Measurements from ENCODE around the gene TBC1D8.
"Not testable (repeated sequence)": the region's sequence is repeated elsewhere in the genome, so short reads cannot be mapped to it uniquely, and the experiment has no call there.

The TBC1D8 gene

DNA sequence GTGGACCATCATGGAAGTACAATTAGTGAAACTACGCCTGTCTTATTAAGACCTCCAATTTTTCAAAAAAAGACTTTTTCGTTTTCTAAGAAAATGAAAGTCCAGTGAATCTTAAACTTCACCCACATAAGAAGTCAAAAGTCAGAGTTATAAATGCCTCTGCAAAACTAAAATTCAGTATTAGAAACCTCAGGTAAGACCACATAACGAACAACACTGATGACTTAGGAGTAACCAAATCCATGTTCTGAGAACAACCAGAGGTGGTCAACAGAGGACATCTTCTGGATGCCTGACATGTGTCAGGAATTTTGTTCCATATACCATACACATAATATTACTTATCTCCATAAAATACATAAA lies 86.7 kb downstream of the TBC1D8 start:
- DNase-seq (ENCODE audit: low read depth in 2 of 2), result no peak

GRCh38 chr2:101064125-101064502 lies 87.1 kb downstream of the TBC1D8 start:
- DNase-seq (ENCODE audit: low read depth in 2 of 2), result no peak

DNA sequence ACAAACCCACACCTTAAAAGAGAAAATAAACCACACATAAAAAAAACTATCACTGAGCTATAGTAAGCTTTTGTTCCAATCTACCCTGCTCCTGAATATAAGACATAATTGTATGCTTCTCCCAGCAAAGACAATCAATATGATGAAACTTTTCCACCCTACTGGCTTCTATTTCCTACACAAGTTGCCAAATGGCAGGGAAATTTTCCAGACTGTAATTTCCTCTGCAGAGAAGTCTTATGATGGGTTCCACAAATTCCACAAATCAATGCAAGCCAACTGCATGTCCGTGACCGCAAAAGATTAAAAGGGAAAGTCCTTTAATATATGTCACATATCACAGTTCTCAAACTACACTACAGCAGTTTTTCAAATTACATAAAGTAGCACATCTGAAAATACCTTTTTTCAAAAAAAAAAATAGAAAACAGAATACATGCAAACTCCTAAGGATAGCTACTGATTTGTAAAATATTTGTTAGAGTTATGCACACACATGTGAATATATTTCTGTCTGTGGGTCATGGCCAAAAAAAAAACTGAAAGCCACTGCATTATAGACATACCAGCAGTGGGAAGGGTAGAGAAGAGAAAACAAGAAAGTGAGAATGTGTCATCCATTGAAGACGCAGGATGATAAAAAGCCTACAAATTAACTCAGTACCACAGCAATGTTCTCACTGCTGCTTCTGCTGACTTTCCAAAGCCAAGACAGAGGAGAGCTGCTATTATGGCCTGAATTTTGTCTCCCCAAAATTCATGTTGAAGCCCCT lies 87.6 kb downstream of the TBC1D8 start:
- no peak for DNase-seq (ENCODE audit: low read depth in 2 of 2)

DNA sequence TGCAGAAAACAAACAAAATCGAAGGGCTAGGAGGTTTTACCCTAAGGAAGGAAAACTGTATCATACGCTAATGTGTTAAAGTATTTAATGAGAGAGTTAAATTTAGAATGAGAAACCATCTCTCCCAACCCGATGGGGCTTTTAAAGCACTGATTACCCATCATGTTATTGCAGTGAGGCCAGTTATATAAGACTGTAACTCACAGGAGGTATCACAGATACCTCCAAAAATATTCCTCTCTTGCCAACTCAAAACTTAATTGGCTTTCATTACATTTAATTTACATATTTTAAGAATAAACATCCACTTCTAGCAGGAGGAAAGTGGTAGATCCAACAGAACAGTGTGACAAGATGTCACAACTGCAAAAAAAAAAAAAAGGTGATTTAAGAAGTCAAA lies 92.8 kb downstream of the TBC1D8 start:
- DNase-seq (ENCODE audit: low read depth in 2 of 2), result no peak

GRCh38 chr2:101057051-101057933 lies 93.9 kb downstream of the TBC1D8 start:
- DNase-seq (ENCODE audit: low read depth in 2 of 2), result no peak

GRCh38 chr2:101053117-101053516 lies 98.1 kb downstream of the TBC1D8 start:
- DNase-seq (ENCODE audit: low read depth in 2 of 2), result no peak

- no peak for DNase-seq (ENCODE audit: low read depth in 2 of 2)
These were observed 99.0 kb downstream of the TBC1D8 start for GRCh38 chr2:101052147-101052546.

GRCh38 chr2:101050886-101051285 lies 100.3 kb downstream of the TBC1D8 start:
- DNase-seq (ENCODE audit: low read depth in 2 of 2), result not testable (repeated sequence)

DNA sequence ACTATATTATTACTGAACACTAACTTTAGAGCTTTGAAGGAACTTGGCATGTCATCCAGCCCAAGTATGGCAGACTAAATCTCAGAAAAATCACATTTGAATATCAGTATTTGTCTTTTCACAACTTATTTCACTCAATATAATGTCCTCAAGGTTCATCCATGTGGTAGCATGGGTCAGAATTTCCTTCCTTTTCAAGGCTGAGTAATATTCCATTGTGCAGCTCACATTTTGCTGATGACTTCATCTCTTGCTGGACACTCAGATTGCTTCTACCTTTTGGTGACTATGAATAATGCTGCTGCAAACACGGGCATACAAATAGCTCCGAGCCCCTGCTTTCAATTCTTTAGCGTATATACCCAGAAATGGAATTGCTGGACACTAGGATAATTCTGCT lies 102.4 kb downstream of the TBC1D8 start:
- no peak for DNase-seq (ENCODE audit: low read depth in 2 of 2)

- DNase-seq (ENCODE audit: low read depth in 2 of 2), result no peak
These were observed 103.4 kb downstream of the TBC1D8 start for GRCh38 chr2:101047774-101048173.

- no peak for DNase-seq (ENCODE audit: low read depth in 2 of 2)
These were observed 104.0 kb downstream of the TBC1D8 start for GRCh38 chr2:101047075-101047766.

GRCh38 chr2:101045330-101045729 lies 105.9 kb downstream of the TBC1D8 start:
- DNase-seq (ENCODE audit: low read depth in 2 of 2), result no peak

GRCh38 chr2:101041413-101041812 lies 109.8 kb downstream of the TBC1D8 start:
- no peak for DNase-seq (ENCODE audit: low read depth in 2 of 2)

- DNase-seq (ENCODE audit: low read depth in 2 of 2), result no peak
These were observed 110.4 kb downstream of the TBC1D8 start for GRCh38 chr2:101040761-101041160.

DNA sequence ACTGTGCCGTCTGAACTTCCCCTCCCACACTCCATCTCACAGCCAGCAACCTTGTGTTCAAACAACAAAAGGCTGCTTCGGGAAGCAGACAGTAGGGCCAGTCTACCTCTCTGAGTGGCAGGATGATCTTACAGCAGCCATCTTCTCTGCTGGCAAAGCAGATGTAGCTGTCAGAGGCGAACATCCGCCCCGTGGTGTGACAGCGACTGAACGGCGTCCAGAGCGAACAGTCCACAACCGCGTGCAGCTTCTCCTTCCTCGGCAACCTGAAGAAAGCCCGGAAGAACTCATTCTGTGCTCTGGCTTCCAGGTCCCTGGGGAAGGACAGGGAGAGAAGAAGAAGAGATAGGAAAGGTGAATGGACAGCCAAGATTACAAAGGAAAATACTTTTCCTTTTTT lies 111.1 kb downstream of the TBC1D8 start:
- DNase-seq (ENCODE audit: low read depth in 2 of 2), result no peak

DNA sequence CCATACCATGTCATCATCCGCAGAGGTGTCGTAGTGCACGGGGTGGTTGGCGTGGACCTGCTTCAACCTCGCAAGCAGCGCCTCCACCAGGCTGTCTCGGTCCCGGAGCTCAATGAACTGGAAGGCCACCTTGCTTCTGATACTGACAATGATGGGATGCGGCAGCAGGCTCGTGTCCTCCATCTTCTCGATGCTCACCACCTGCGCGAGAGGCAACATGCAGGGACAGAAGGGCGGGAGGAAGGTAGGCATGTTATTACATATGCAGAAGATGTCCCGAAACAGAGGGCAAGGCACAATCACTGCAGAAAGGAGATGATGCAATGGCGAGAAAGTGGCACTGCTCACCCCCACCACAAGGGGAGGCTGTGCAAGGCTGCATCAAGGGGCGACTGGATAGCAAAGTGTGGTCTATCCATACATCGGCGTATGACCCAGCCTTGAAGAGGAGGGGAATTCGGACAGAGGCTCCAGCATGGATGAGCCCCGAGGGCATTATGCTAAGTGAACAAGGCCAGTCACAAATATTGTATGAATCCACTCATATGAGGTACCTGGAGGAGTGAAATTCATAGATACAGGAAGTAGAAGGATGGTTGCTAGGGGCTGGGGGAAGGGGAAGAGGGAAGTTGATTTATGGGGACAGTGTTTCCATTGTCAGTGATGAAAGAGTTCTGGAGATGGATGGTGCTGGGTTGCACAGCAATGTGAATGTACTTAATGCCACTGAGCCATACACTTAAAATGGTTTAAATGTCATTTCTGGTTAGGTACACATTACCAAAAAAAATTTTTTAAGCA lies 112.5 kb downstream of the TBC1D8 start:
- no peak for DNase-seq (ENCODE audit: low read depth in 2 of 2)

DNA sequence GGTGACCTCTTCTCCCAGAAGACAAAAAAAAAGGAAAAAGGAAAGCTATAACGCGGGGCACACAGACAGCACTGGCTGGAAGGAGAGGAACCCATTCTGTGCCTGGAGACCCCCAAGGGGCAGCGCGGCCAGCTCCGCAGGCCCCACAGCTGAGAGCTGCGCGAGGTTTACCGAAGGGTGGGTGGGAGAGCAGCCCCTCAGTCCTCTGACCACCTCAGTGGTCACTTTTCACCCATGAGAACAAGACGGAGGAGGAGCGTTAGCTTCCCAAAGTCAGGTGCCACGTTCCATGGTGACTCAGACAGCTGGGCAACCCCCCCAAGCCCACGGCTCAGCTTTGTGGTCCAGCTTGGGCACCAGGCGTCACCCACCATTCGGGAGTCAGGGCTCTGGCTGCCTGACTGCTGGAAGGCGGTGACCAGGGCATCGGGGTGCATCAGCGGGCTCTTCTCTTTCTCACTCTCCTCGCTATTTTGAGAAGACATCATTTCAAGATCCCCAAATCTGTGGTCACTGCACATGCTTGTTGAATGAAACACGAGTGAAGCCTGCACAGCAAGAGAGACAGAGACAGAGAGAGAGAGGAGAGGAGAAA lies 113.9 kb downstream of the TBC1D8 start:
- DNase-seq (ENCODE audit: low read depth in 2 of 2), result no peak

DNA sequence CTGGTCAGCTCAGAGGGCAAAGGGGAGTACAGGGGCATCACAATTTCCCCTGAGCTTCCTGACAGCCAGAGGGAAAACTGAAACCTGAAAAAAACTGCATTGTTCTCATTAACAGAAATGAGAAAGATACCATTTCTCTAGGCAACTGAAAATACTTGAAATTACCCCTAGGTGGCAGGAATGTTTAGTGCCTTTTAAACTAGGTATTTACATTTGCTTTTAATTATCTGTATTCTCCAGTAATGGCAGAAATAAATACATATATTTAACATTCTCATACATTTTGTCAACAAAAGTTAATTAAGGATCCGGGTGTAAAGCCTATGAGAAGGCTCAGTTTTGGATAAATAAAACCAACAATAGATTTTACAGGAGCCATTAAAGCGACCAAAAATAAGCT lies 114.6 kb downstream of the TBC1D8 start:
- no peak for DNase-seq (ENCODE audit: low read depth in 2 of 2)

DNA sequence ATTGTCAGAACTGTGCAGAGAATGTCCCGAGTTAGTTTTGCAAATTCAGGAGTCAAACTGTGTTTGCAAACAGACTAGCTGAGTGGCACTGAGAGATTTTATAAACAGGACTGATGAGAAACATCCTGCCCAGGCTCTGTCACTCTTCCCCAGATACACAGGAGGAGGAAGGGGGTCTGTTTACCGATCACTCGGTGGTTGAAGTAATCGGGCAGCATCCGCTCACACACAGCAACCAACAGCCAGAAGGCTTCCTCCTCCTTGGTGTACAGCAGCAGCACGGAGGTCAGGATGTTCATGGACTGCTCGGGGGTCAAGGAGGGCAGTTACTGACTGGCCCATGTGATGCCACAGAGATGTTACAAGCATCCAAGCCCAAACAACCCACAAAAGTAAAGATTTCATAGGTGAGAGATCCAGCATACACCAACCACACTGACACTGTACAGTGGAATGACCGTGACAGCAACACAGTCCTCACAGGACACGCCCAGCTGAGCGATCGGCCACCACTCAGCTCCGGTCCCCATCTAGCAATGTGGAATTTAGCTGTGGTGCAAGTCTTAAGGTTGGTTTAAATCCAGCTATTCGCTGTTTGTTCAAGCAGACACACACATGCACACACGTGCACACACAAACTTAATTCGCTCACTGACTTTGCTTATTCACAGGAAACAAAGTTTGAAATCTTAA lies 119.0 kb downstream of the TBC1D8 start:
- DNase-seq (ENCODE audit: low read depth in 2 of 2), result no peak

- no peak for DNase-seq (ENCODE audit: low read depth in 2 of 2)
These were observed 120.2 kb downstream of the TBC1D8 start for GRCh38 chr2:101030866-101031554.
